HG02571 (cell line): ENCODE measurements around the gene HPD.

Source experiments
- ATAC-seq: cut with Tn5 transposase; IDR thresholded peaks from one replicate; pipeline ENCODE4 v1.9.1; 2021; ENCODE audit warnings: mild to moderate bottlenecking, moderate library complexity; ENCODE audit not compliant: unreplicated experiment

HPD gene

GRCh38 chr12:121812320-121812871, 46.3 kb downstream of the HPD start:
- no peak for ATAC-seq

GRCh38 chr12:121811434-121812319, 47.0 kb downstream of the HPD start:
- peak; percentile 55 for ATAC-seq

GRCh38 chr12:121810833-121811433, 47.7 kb downstream of the HPD start:
- ATAC-seq: no peak

- no peak for ATAC-seq
Observed at GRCh38 chr12:121810234-121810817, 48.3 kb downstream of the HPD start.

- no peak for ATAC-seq
Observed at GRCh38 chr12:121809712-121810116, 48.9 kb downstream of the HPD start.

GRCh38 chr12:121808623-121809022, 50.0 kb downstream of the HPD start:
- no peak for ATAC-seq

- ATAC-seq: no peak
Observed at GRCh38 chr12:121807642-121808347, 50.9 kb downstream of the HPD start.

GRCh38 chr12:121806546-121807423, 51.9 kb downstream of the HPD start:
- no peak for ATAC-seq

GRCh38 chr12:121806009-121806545, 52.6 kb downstream of the HPD start:
- ATAC-seq: no peak

- no peak for ATAC-seq
Observed at GRCh38 chr12:121805171-121806008, 53.3 kb downstream of the HPD start.

GRCh38 chr12:121804417-121805111, 54.1 kb downstream of the HPD start:
- ATAC-seq: no peak

- ATAC-seq: no peak
Observed at GRCh38 chr12:121803861-121804416, 54.7 kb downstream of the HPD start, which contains the start of gene SETD1B. Gene SETD1B, plus strand, starts transcription at chr12:121804009. Its CDS starts 729 bp downstream, at chr12:121804738.

GRCh38 chr12:121802843-121803698, 55.6 kb downstream of the HPD start:
- peak; percentile 25 for ATAC-seq

- ATAC-seq: no peak
Observed at GRCh38 chr12:121802485-121802842, 56.2 kb downstream of the HPD start.

GRCh38 chr12:121801595-121802484, 56.8 kb downstream of the HPD start:
- ATAC-seq: no peak
